HepG2 (cell line): ENCODE results near the gene ZDHHC21.

Source experiments
- CTCF ChIP-seq: sonication (generic); formaldehyde crosslinking; IDR thresholded peaks from 2 replicates; pipeline ENCODE4 v1.5.0; 2020; ENCODE audit warnings: mild to moderate bottlenecking, missing genetic modification reagents, moderate library complexity
- POLR2A ChIP-seq, 2 experiments: IDR thresholded peaks; 2 replicates each; pipeline ENCODE4 v1.6.1; 2011; ENCODE audit warnings: low read depth in 2 of 2, low read length in 2 of 2, mild to moderate bottlenecking in 1 of 2, moderate library complexity in 1 of 2; ENCODE audit not compliant: insufficient read depth in 1 of 2
- TOPORS ChIP-seq: sonication (generic); formaldehyde crosslinking; IDR thresholded peaks from 2 replicates; pipeline ENCODE4 v1.8.0; 2023; ENCODE audit warnings: mild to moderate bottlenecking, missing genetic modification reagents
- ZKSCAN5 ChIP-seq: sonication (generic); formaldehyde crosslinking; IDR thresholded peaks from 2 replicates; pipeline ENCODE4 v1.5.1; 2020; ENCODE audit warnings: mild to moderate bottlenecking, missing genetic modification reagents
- ZNF143 ChIP-seq: sonication (generic); formaldehyde crosslinking; IDR thresholded peaks from 2 replicates; pipeline ENCODE4 v1.4.0; 2020; ENCODE audit warnings: missing genetic modification reagents

GRCh38 chr9:14561929-14562405 is 131.3 kb downstream of the ZDHHC21 start:
- TF ChIP-seq ZNF143 (no peak), POLR2A (IDR thresholded peaks at IDR 0.05; ENCODE audit: insufficient read depth in 1 of 2, low read depth in 2 of 2, low read length in 2 of 2) (no peak), ZKSCAN5 (CRISPR knock-in tag) (no peak), TOPORS (CRISPR knock-in tag) (no peak), CTCF (CRISPR knock-in tag) (no peak)
